Uterus (tissue), 2 donors: ENCODE measurements around the gene MTNR1A.

Source experiments
- POLR2A ChIP-seq, 2 donors: fragments of 450-650 bp; IDR thresholded peaks; one replicate each; pipeline ENCODE4 v1.6.1; 2016; ENCODE audit warnings: antibody characterized with exemption in 2 of 2, mild to moderate bottlenecking in 1 of 2, moderate library complexity in 1 of 2
- TF ChIP-seq, protein P1 (sequence below), 4 experiments: fragments of 200-600 bp in 2 of 4; fragments of 450-650 bp in 2 of 4; sonication (generic) in 2 of 4; IDR thresholded peaks; one replicate each; pipeline ENCODE4 v1.5.1; 2016 to 2019; ENCODE audit warnings: antibody characterized with exemption in 4 of 4, mild to moderate bottlenecking in 2 of 4, moderate library complexity in 1 of 4

- TF ChIP-seq, protein P1, sequence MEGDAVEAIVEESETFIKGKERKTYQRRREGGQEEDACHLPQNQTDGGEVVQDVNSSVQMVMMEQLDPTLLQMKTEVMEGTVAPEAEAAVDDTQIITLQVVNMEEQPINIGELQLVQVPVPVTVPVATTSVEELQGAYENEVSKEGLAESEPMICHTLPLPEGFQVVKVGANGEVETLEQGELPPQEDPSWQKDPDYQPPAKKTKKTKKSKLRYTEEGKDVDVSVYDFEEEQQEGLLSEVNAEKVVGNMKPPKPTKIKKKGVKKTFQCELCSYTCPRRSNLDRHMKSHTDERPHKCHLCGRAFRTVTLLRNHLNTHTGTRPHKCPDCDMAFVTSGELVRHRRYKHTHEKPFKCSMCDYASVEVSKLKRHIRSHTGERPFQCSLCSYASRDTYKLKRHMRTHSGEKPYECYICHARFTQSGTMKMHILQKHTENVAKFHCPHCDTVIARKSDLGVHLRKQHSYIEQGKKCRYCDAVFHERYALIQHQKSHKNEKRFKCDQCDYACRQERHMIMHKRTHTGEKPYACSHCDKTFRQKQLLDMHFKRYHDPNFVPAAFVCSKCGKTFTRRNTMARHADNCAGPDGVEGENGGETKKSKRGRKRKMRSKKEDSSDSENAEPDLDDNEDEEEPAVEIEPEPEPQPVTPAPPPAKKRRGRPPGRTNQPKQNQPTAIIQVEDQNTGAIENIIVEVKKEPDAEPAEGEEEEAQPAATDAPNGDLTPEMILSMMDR (IDR thresholded peaks at IDR 0.05): no peak
- no peak for TF ChIP-seq POLR2A (IDR thresholded peaks at IDR 0.05)
Measured at GRCh38 chr4:186543206-186543605, 12.2 kb downstream of the MTNR1A start.
